H1 (cell line): Measurements from ENCODE around the gene SEMA3B. TPM values are rescaled to one million over a fixed set of nuclear protein-coding genes. Genes with fewer than 3 reads are reported as not detected.
"Not testable (repeated sequence)": the region's sequence is repeated elsewhere in the genome, so short reads cannot be mapped to it uniquely, and the experiment has no call there.

Experiments used
- CTCF ChIA-PET: fragments of 300-600 bp; sonication (Branson Sonifier 250); formaldehyde crosslinking; loops from one replicate; lab custom pipeline; 2021; ENCODE audit not compliant: partially characterized antibody; lab: Charles Lee
- POLR2A ChIA-PET: fragments of 300-600 bp; sonication (Branson Sonifier 250); formaldehyde crosslinking; loops from one replicate; lab custom pipeline; 2021; ENCODE audit warnings: inconsistent platforms; ENCODE audit not compliant: partially characterized antibody; lab: Charles Lee
- DNase-seq, 2 experiments: peaks; one replicate each; pipeline versions ENCODE4 v3.0.0 to v3.0.0-alpha.2; 2010 to 2022; ENCODE audit warnings: low spot score in 2 of 2, low read depth in 1 of 2, mixed read lengths in 1 of 2
- FAIRE-seq: peaks from 2 replicates; lab custom pipeline; 2011; peaks lifted over from hg19 to GRCh38; lab: Jason Lieb, UNC
- H2AFZ ChIP-seq: 2 replicates; pipeline ENCODE4 v1.8.1; 2012; ENCODE audit warnings: low read length, inconsistent platforms
- H2AK5ac ChIP-seq: 2 replicates; pipeline ENCODE4 v1.6.1; 2013; ENCODE audit warnings: low read depth, low read length
- H2BK120ac ChIP-seq: replicated peaks from 2 replicates; pipeline ENCODE3; 2013; ENCODE audit warnings: low read depth, low read length, inconsistent platforms
- H2BK12ac ChIP-seq: 2 replicates; pipeline ENCODE4 v1.6.1; 2013; ENCODE audit warnings: low read depth, low read length
- H2BK15ac ChIP-seq: 2 replicates; pipeline ENCODE4 v1.6.1; 2013; ENCODE audit warnings: low read length
- H2BK20ac ChIP-seq: 2 replicates; pipeline ENCODE4 v1.6.1; 2013; ENCODE audit warnings: low read length
- H2BK5ac ChIP-seq: 2 replicates; pipeline ENCODE4 v1.6.1; 2013; ENCODE audit warnings: low read depth, low read length
- H3K14ac ChIP-seq: 2 replicates; pipeline ENCODE4 v1.6.1; 2013; ENCODE audit warnings: inconsistent platforms; ENCODE audit not compliant: insufficient read length
- H3K18ac ChIP-seq: 2 replicates; pipeline ENCODE4 v1.6.1; 2013; ENCODE audit warnings: low read length; ENCODE audit errors: extremely low read depth
- H3K23ac ChIP-seq: 2 replicates; pipeline ENCODE4 v1.6.1; 2013; ENCODE audit warnings: inconsistent platforms; ENCODE audit not compliant: insufficient read length
- H3K23me2 ChIP-seq: 2 replicates; pipeline ENCODE4 v1.6.1; 2013; ENCODE audit warnings: low read depth, low read length
- H3K27ac ChIP-seq: 2 replicates; pipeline ENCODE4 v1.6.1; 2011; ENCODE audit warnings: low read depth, low read length, inconsistent platforms
- H3K27me3 ChIP-seq, 4 experiments: replicated peaks in 1 of 4; 1 replicate in 1 of 4; 2 replicates in 3 of 4; pipeline versions ENCODE4 v1.6.1 to v1.8.1; 2011 to 2013; ENCODE audit warnings: low read length in 3 of 4, mild to moderate bottlenecking in 3 of 4, inconsistent platforms in 2 of 4, mixed read lengths in 2 of 4, moderate library complexity in 1 of 4; ENCODE audit not compliant: control insufficient read depth in 3 of 4, insufficient read depth in 3 of 4; ENCODE audit errors: extremely low read depth in 1 of 4
- H3K36me3 ChIP-seq, 4 experiments: 2 replicates each; pipeline versions ENCODE4 v1.6.1 to v1.8.1; 2011 to 2013; ENCODE audit warnings: mild to moderate bottlenecking in 4 of 4, low read length in 3 of 4, moderate library complexity in 2 of 4, control low read depth in 1 of 4, inconsistent platforms in 1 of 4; ENCODE audit not compliant: insufficient read depth in 4 of 4, control insufficient read depth in 2 of 4
- H3K4ac ChIP-seq: replicated peaks from 2 replicates; pipeline ENCODE3; 2013; ENCODE audit warnings: low read length, low read depth, mixed read lengths, inconsistent platforms; ENCODE audit not compliant: insufficient read length
- H3K4me1 ChIP-seq, 4 experiments: replicated peaks in 1 of 4; 1 replicate in 1 of 4; 2 replicates in 3 of 4; pipeline versions ENCODE4 v1.6.1 to v1.8.1; 2011 to 2013; ENCODE audit warnings: low read length in 3 of 4, inconsistent platforms in 2 of 4, mixed read lengths in 1 of 4; ENCODE audit not compliant: insufficient read depth in 4 of 4, control insufficient read depth in 3 of 4
- H3K4me2 ChIP-seq, 2 experiments: 2 replicates each; pipeline versions ENCODE4 v1.6.1 to v1.8.1; 2011 to 2013; ENCODE audit warnings: low read depth in 2 of 2, low read length in 2 of 2, control low read depth in 1 of 2, inconsistent platforms in 1 of 2, mild to moderate bottlenecking in 1 of 2; ENCODE audit not compliant: insufficient read depth in 1 of 2
- H3K4me3 ChIP-seq, 4 experiments: fragments of 200-600, 300-600 bp in 1 of 4; sonication (generic), shearing (Covaris generic), sonication (Bioruptor Twin) in 1 of 4; 2 replicates each; pipeline versions ENCODE4 v1.5.1 to v1.8.1; 2011 to 2016; ENCODE audit warnings: low read length in 4 of 4, low read depth in 3 of 4, control low read depth in 2 of 4, inconsistent platforms in 2 of 4, mild to moderate bottlenecking in 2 of 4, mixed read lengths in 1 of 4, moderate library complexity in 1 of 4; ENCODE audit not compliant: insufficient read depth in 2 of 4; ENCODE audit errors: extremely low read depth in 1 of 4
- H3K56ac ChIP-seq: replicated peaks from 2 replicates; pipeline ENCODE3; 2013; ENCODE audit warnings: low read depth, mild to moderate bottlenecking, mixed read lengths, low read length, inconsistent platforms; ENCODE audit not compliant: insufficient read length
- H3K79me1 ChIP-seq: 2 replicates; pipeline ENCODE4 v1.6.1; 2013; ENCODE audit warnings: low read depth, low read length, control low read depth
- H3K79me2 ChIP-seq, 2 experiments: 2 replicates each; pipeline versions ENCODE4 v1.6.1 to v1.8.1; 2012 to 2013; ENCODE audit warnings: low read length in 2 of 2, mild to moderate bottlenecking in 2 of 2, inconsistent platforms in 1 of 2; ENCODE audit not compliant: insufficient read depth in 2 of 2, control insufficient read depth in 1 of 2
- H3K9ac ChIP-seq, 4 experiments: replicated peaks in 1 of 4; 1 replicate in 1 of 4; 2 replicates in 3 of 4; pipeline versions ENCODE4 v1.6.1 to v1.8.1; 2011 to 2013; ENCODE audit warnings: low read depth in 3 of 4, low read length in 3 of 4, control low read depth in 2 of 4, mild to moderate bottlenecking in 2 of 4, moderate library complexity in 2 of 4, inconsistent platforms in 1 of 4; ENCODE audit errors: extremely low read depth in 1 of 4
- H3K9me3 ChIP-seq, 2 experiments: 2 replicates each; pipeline versions ENCODE4 v1.6.1 to v1.8.1; 2012 to 2013; ENCODE audit warnings: mild to moderate bottlenecking in 2 of 2, moderate library complexity in 2 of 2, control low read depth in 1 of 2, inconsistent platforms in 1 of 2, low read depth in 1 of 2, low read length in 1 of 2, mixed read lengths in 1 of 2; ENCODE audit not compliant: insufficient read depth in 2 of 2
- H4K20me1 ChIP-seq, 2 experiments: replicated peaks in 1 of 2; 2 replicates each; pipeline versions ENCODE3 to v1.8.1; 2011 to 2013; ENCODE audit warnings: inconsistent platforms in 2 of 2, low read length in 2 of 2, mild to moderate bottlenecking in 1 of 2; ENCODE audit not compliant: insufficient read depth in 2 of 2, control insufficient read depth in 1 of 2
- H4K5ac ChIP-seq: 2 replicates; pipeline ENCODE4 v1.6.1; 2013; ENCODE audit warnings: low read length, low read depth, mixed read lengths, inconsistent platforms; ENCODE audit not compliant: insufficient read length
- H4K8ac ChIP-seq: 2 replicates; pipeline ENCODE4 v1.8.0; 2013; ENCODE audit warnings: mild to moderate bottlenecking, moderate library complexity, low read length, inconsistent platforms; ENCODE audit not compliant: insufficient read depth; ENCODE audit errors: extremely low read depth
- H4K91ac ChIP-seq: replicated peaks from 2 replicates; pipeline ENCODE3; 2013; ENCODE audit warnings: low read length, mixed read lengths, inconsistent platforms; ENCODE audit not compliant: insufficient read length
- WGBS, 2 experiments: shearing (Covaris generic) in 1 of 2; methylation state at CpG; one replicate each; pipeline versions ENCODE4 v1.1.6 to v1.1.7; 2013 to 2015; ENCODE audit warnings: low lambda C conversion rate in 2 of 2, mixed read lengths in 2 of 2, inconsistent platforms in 1 of 2, low coverage in 1 of 2, missing lambda C conversion rate in 1 of 2; ENCODE audit not compliant: insufficient replicate concordance in 2 of 2, insufficient coverage in 1 of 2, insufficient read length in 1 of 2; ENCODE audit errors: extremely low coverage in 1 of 2, missing lambda C conversion rate in 1 of 2; 5-methylcytosine and 5-hydroxymethylcytosine counted together
- polyA plus RNA-seq, 7 experiments: library from polyadenylated mRNA; depleted of rRNA in 3 of 7; stranded (reverse) in 5 of 7; unstranded in 2 of 7; fragments of >200 nt in 5 of 7; fragments of 200-250 nt in 2 of 7; gene quantifications; 1 replicate in 5 of 7; 2 replicates in 1 of 7; 4 replicates in 1 of 7; pipeline versions ENCODE4 v1.2.1 to v1.2.3, GENCODE V29; 2011 to 2013; ENCODE audit warnings: missing spikeins in 2 of 7, mixed read lengths in 2 of 7
- total RNA-seq: library from RNA; stranded (reverse); fragmentation: NEBNext Ultra II Directional; extraction: Animal tissue kit (Norgen Biotek cat#: 25700); gene quantifications from 2 replicates; pipeline ENCODE4 v1.2.1, GENCODE V29; 2021

The SEMA3B gene
- total and polyA plus RNA-seq, 2 of the 8 experiments (the other 6 are each of a cell fraction or from before 2014, with no cell fraction given) = 3.0 to 4.7 TPM

DNA sequence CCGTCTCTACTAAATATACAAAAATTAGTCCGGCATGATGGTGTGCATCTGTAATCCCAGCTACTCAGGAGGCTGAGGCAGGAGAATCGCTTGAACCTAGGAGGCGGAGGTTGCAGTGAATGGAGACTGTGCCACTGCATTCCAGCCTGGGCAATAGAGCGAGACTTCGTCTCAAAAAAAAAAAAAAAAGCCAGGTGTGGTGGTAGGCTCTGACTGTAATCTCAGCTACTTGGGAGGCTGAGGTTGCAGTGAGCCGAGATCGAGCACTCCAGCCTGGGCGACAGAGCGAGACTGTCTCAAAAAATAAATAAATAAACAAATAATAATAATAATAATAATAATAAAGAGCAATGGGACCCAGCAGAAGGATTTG is 3.6 kb downstream of the SEMA3B start:
- H3K23ac ChIP-seq, H3K18ac ChIP-seq, FAIRE-seq, H3K9ac ChIP-seq, H3K23me2 ChIP-seq, H4K91ac ChIP-seq, H2AK5ac ChIP-seq, H2BK12ac ChIP-seq, H2BK5ac ChIP-seq, H3K4me3 ChIP-seq, H3K14ac ChIP-seq, DNase-seq, H2AFZ ChIP-seq, H4K20me1 ChIP-seq, H3K9me3 ChIP-seq, H4K5ac ChIP-seq, H3K79me1 ChIP-seq, H2BK20ac ChIP-seq, H4K8ac ChIP-seq, H3K4ac ChIP-seq, H2BK120ac ChIP-seq, H3K79me2 ChIP-seq, H3K56ac ChIP-seq, H3K27ac ChIP-seq, H3K36me3 ChIP-seq, H2BK15ac ChIP-seq: not testable (repeated sequence)
- Histone ChIP-seq H3K4me1 (peaks cover 0 to 26% (median 24%) of the 10 kb centered on the region in 4 experiments; a peak in 6 of 7 replicates), H3K4me2 (peak overlapping the region in 1 of 2 experiments; percentile 2; a peak in 1 of 4 replicates), H3K27me3 (peaks cover 27 to 47% (median 41%) of the 10 kb centered on the region in 4 experiments)
- CTCF ChIA-PET = interaction anchor here (0.7 to 53.5 kb wide), 8 partner anchors 9 to 89 kb away, joined by 3 to 2149 read pairs (median 31); partner anchors contain the start of genes GNAI2 and SLC38A3
- 79% methylated on average over 10 of the region's 10 CpGs; no CpG with 5 or more reads in 1 of the 2 experiments for WGBS, 2 experiments
- POLR2A ChIA-PET = interaction anchor here (0.7 to 4.4 kb wide), 6 partner anchors 8 to 98 kb away, joined by 3 to 35 read pairs (median 4); partner anchors contain the start of gene IFRD2
